ENCODE measurements around the gene KRT77. TPM values are rescaled to one million over a fixed set of nuclear protein-coding genes. Genes with fewer than 3 reads are reported as not detected.

The KRT77 gene
- polyA plus RNA-seq, 1 donor from 2014 or later: not detected

DNA sequence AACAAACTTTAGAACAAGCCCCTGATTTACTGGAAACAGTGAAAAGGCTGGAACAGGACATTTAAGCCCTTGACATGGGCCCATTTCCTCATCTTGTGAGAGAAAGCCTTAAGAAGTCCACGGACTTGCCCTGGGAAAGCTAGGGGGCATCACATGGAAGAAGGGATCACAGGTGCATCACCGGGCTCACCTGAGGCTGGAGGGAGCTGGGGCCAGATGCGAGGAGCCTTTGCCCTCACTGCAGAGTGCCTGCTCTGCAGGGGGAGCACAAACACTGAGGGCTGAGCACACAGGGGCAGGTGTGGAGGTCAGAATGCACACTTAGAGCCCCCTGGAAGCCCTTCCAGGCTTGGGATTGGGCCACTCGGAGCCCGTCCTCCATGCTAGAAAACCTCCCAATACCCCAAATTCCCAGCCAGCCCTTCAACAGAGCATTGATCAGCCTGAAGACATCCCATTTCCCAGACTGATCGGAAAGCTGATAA, 17.9 kb downstream of the KRT77 start:
- H3K27ac ChIP-seq (ENCODE audit: low read length): no peak overlapping the region

DNA sequence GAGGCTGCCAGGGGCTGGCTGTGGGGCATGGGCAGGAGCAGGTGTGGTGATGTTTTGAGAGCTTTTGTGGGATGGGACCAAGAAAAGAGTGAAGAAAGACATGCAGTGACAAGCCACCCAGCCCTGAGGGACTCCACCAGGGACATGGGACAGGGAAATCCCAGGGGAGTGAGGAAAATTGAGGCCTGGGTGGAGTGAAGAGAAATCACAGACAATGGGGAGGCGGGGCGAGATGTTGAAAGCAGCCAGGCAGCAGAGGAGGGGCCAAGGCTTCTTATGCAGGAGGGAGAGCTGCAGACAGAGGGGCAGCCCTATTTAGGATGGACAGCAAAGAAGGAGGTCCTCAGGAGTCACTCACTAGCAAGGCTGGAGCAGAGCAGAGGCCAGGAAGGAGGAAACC, 18.9 kb downstream of the KRT77 start:
- Histone ChIP-seq H3K9me3 (ENCODE audit: low read length) (no peaks in the 10 kb centered on the region), H3K36me3 (ENCODE audit: insufficient read depth, low read length) (no peaks in the 10 kb centered on the region), H2AFZ (ENCODE audit: low read depth, low read length) (no peak overlapping the region), H4K20me1 (ENCODE audit: insufficient read depth) (no peaks in the 10 kb centered on the region), H3K4me3 (ENCODE audit: low read length) (no peak overlapping the region), H3K27me3 (ENCODE audit: insufficient read depth, low read depth, low read length) (peaks cover 6% of the 10 kb centered on the region), H3K9ac (ENCODE audit: low read length) (no peak overlapping the region), H3F3A (ENCODE audit: insufficient read depth, low read length, poor library complexity, severe bottlenecking) (no peaks in the 10 kb centered on the region), H3K27ac (ENCODE audit: low read length) (no peak overlapping the region), H3K79me2 (replicated peaks; ENCODE audit: insufficient read depth, low read length) (no peaks in the 10 kb centered on the region), H3K4me2 (ENCODE audit: low read length) (no peak overlapping the region), H3K9me2 (ENCODE audit: insufficient read depth, low read length) (no peaks in the 10 kb centered on the region)
- TF ChIP-seq EP300 (conservative IDR thresholded peaks at IDR 0.05; ENCODE audit: poor library complexity, severe bottlenecking) (no peak), MXI1 (conservative IDR thresholded peaks at IDR 0.05; ENCODE audit: poor library complexity, severe bottlenecking) (no peak), RAD21 (conservative IDR thresholded peaks at IDR 0.05) (no peak), TAF1 (IDR thresholded peaks at IDR 0.05; ENCODE audit: low read depth) (no peak), EZH2 (IDR thresholded peaks at IDR 0.05; ENCODE audit: borderline replicate concordance, insufficient read depth, low read length, poor library complexity, severe bottlenecking) (no peak), POLR2AphosphoS5 (IDR thresholded peaks at IDR 0.05) (no peak), CTCF (IDR thresholded peaks at IDR 0.05; ENCODE audit: poor library complexity, severe bottlenecking) (no peak), SMC3 (conservative IDR thresholded peaks at IDR 0.05; ENCODE audit: poor library complexity) (no peak)

More for the DNA sequence above, 17.9 kb downstream of the KRT77 start:
- Histone ChIP-seq H3K9ac (ENCODE audit: low read length) (no peak overlapping the region), H3K9me2 (ENCODE audit: insufficient read depth, low read length) (no peaks in the 10 kb centered on the region), H3K79me2 (replicated peaks; ENCODE audit: insufficient read depth, low read length) (no peaks in the 10 kb centered on the region), H4K20me1 (ENCODE audit: insufficient read depth) (no peaks in the 10 kb centered on the region), H3F3A (ENCODE audit: insufficient read depth, low read length, poor library complexity, severe bottlenecking) (no peaks in the 10 kb centered on the region), H3K27me3 (ENCODE audit: insufficient read depth, low read depth, low read length) (peaks cover 10% of the 10 kb centered on the region), H3K4me3 (ENCODE audit: low read length) (no peak overlapping the region), H2AFZ (ENCODE audit: low read depth, low read length) (no peak overlapping the region), H3K4me2 (ENCODE audit: low read length) (no peak overlapping the region), H3K9me3 (ENCODE audit: low read length) (no peaks in the 10 kb centered on the region), H3K36me3 (ENCODE audit: insufficient read depth, low read length) (no peaks in the 10 kb centered on the region)
- no peak for TF ChIP-seq SMC3 (conservative IDR thresholded peaks at IDR 0.05; ENCODE audit: poor library complexity)
- no peak for TF ChIP-seq EZH2 (IDR thresholded peaks at IDR 0.05; ENCODE audit: borderline replicate concordance, insufficient read depth, low read length, poor library complexity, severe bottlenecking)
- no peak for TF ChIP-seq MXI1 (conservative IDR thresholded peaks at IDR 0.05; ENCODE audit: poor library complexity, severe bottlenecking)
- TF ChIP-seq TAF1 (IDR thresholded peaks at IDR 0.05; ENCODE audit: low read depth): no peak
- no peak for TF ChIP-seq EP300 (conservative IDR thresholded peaks at IDR 0.05; ENCODE audit: poor library complexity, severe bottlenecking)
- no peak for TF ChIP-seq CTCF (IDR thresholded peaks at IDR 0.05; ENCODE audit: poor library complexity, severe bottlenecking)
- no peak for TF ChIP-seq RAD21 (conservative IDR thresholded peaks at IDR 0.05)
- TF ChIP-seq POLR2AphosphoS5 (IDR thresholded peaks at IDR 0.05): no peak
- TF ChIP-seq, protein P1, sequence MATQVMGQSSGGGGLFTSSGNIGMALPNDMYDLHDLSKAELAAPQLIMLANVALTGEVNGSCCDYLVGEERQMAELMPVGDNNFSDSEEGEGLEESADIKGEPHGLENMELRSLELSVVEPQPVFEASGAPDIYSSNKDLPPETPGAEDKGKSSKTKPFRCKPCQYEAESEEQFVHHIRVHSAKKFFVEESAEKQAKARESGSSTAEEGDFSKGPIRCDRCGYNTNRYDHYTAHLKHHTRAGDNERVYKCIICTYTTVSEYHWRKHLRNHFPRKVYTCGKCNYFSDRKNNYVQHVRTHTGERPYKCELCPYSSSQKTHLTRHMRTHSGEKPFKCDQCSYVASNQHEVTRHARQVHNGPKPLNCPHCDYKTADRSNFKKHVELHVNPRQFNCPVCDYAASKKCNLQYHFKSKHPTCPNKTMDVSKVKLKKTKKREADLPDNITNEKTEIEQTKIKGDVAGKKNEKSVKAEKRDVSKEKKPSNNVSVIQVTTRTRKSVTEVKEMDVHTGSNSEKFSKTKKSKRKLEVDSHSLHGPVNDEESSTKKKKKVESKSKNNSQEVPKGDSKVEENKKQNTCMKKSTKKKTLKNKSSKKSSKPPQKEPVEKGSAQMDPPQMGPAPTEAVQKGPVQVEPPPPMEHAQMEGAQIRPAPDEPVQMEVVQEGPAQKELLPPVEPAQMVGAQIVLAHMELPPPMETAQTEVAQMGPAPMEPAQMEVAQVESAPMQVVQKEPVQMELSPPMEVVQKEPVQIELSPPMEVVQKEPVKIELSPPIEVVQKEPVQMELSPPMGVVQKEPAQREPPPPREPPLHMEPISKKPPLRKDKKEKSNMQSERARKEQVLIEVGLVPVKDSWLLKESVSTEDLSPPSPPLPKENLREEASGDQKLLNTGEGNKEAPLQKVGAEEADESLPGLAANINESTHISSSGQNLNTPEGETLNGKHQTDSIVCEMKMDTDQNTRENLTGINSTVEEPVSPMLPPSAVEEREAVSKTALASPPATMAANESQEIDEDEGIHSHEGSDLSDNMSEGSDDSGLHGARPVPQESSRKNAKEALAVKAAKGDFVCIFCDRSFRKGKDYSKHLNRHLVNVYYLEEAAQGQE (IDR thresholded peaks at IDR 0.05; ENCODE audit: borderline replicate concordance): no peak

Data from neural cell (in vitro differentiated cells).